ENCODE data around the gene EIF1AD.

GRCh38 chr11:66035653-66036333, 33.8 kb upstream of the EIF1AD start:
- TF ChIP-seq POLR2A (IDR thresholded peaks at IDR 0.05) (no peak), CTCF (IDR thresholded peaks at IDR 0.05) (no peak)
